ENCODE data around the gene TBC1D24.

TBC1D24 gene

GRCh38 chr16:2500430-2500917, 25.5 kb downstream of the TBC1D24 start:
- DNase-seq: no peak

GRCh38 chr16:2500918-2501750, 26.2 kb downstream of the TBC1D24 start:
- DNase-seq: peak; percentile 51

- no peak for DNase-seq
These were observed 27.3 kb downstream of the TBC1D24 start for GRCh38 chr16:2501946-2502895.

GRCh38 chr16:2505695-2506094, 30.8 kb downstream of the TBC1D24 start:
- no peak for DNase-seq

GRCh38 chr16:2507052-2507659, 32.2 kb downstream of the TBC1D24 start:
- DNase-seq: no peak

GRCh38 chr16:2507665-2508064, 32.7 kb downstream of the TBC1D24 start:
- no peak for DNase-seq

- DNase-seq: no peak
These were observed 33.9 kb downstream of the TBC1D24 start for GRCh38 chr16:2508722-2509400.

- no peak for DNase-seq
These were observed 36.3 kb downstream of the TBC1D24 start for GRCh38 chr16:2511128-2511800.

- DNase-seq: no peak
These were observed 37.2 kb downstream of the TBC1D24 start for GRCh38 chr16:2511996-2512734.

- peak; percentile 36 for DNase-seq
These were observed 37.9 kb downstream of the TBC1D24 start for GRCh38 chr16:2512735-2513404.

GRCh38 chr16:2513405-2514332, 38.7 kb downstream of the TBC1D24 start, which contains the start of gene ATP6V0C:
Gene ATP6V0C (plus strand): TSS chr16:2513952. CDS start chr16:2514104, 152 bp downstream.
- DNase-seq: peak; percentile 69

GRCh38 chr16:2514333-2515179, 39.6 kb downstream of the TBC1D24 start:
- no peak for DNase-seq

- no peak for DNase-seq
These were observed 40.4 kb downstream of the TBC1D24 start for GRCh38 chr16:2515180-2515851.

GRCh38 chr16:2516391-2517240, 41.7 kb downstream of the TBC1D24 start:
- no peak for DNase-seq

- no peak for DNase-seq
These were observed 43.2 kb downstream of the TBC1D24 start for GRCh38 chr16:2517954-2518605.
